ENCODE results near the gene RGL2. TPM values are rescaled to one million over a fixed set of nuclear protein-coding genes. Genes with fewer than 3 reads are reported as not detected.

RGL2 gene
- total RNA-seq, 1 experiment from 2014 or later = 48.8 TPM

GRCh38 chr6:33317669-33318425 lies 19.1 kb upstream of the RGL2 start, which contains the start of gene ZBTB22:
Gene ZBTB22, minus strand, starts transcription at chr6:33317744. Its CDS starts 828 bp downstream, at chr6:33316916.
- Histone ChIP-seq H3K27ac (ENCODE audit: low read depth, low read length, poor library complexity, severe bottlenecking) (peak within 1 kb of the TSS; percentile 77), H3K4me3 (ENCODE audit: low read depth, low read length, poor library complexity, severe bottlenecking) (peak within 1 kb of the TSS; percentile 55), H3K4me1 (ENCODE audit: insufficient read depth, low read length, poor library complexity, severe bottlenecking) (peaks cover 34% of the 10 kb centered on the region), H3K27me3 (replicated peaks; ENCODE audit: insufficient read depth, low read depth, low read length, poor library complexity) (no peaks in the 10 kb centered on the region), H3K9me3 (ENCODE audit: low read depth, low read length, poor library complexity, severe bottlenecking) (no peaks in the 10 kb centered on the region), H3K36me3 (ENCODE audit: insufficient read depth, low read length, poor library complexity, severe bottlenecking) (peaks cover 35% of the 10 kb centered on the region)
- POLR2A ChIA-PET (ENCODE audit: low non-redundant PET) = interaction anchor here (0.7 to 1.4 kb wide), 6 partner anchors 8 to 185 kb away, joined by 4 to 8 read pairs (median 6); partner anchors contain the start of genes RPS18 and VPS52
- DNase-seq (ENCODE audit: low spot score) = peak; percentile 100
- CTCF ChIA-PET = interaction anchor here (0.6 to 1.6 kb wide), 6 partner anchors 18 to 450 kb away, joined by 3 to 22 read pairs (median 4); no protein-coding TSS in a partner anchor
- intact Hi-C loops (cut with micrococcal nuclease; ENCODE audit: unreplicated experiment) = loop anchor here (5.0 to 10.0 kb wide), 2 partner anchors 74 to 97 kb away; partner anchors contain the start of genes CUTA, KIFC1 and PHF1
- TF ChIP-seq CTCF (conservative IDR thresholded peaks at IDR 0.05; ENCODE audit: low read depth, low read length) (no peak), EZH2 (IDR thresholded peaks at IDR 0.05; ENCODE audit: borderline replicate concordance, low read depth, low read length, poor library complexity, severe bottlenecking) (no peak)
- BruUV-seq (replicated peaks) = no TSS peak

DNA sequence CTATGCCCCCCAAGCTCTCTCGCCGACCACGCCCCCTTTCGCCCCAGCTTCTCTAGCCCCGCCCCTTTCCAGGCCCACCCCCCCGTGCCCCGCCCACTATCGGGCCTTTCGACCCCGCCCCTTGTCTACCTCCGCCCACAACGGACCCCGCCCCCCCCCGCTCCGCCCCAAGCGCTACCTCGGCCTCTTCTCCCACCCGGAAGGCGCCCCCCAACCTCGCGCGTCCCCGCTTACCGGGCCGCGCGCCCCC lies 18.6 kb upstream of the RGL2 start:
- no peak for DNase-seq (ENCODE audit: low spot score)
- BruUV-seq (replicated peaks) = no TSS peak
- TF ChIP-seq EZH2 (IDR thresholded peaks at IDR 0.05; ENCODE audit: borderline replicate concordance, low read depth, low read length, poor library complexity, severe bottlenecking) (no peak), CTCF (conservative IDR thresholded peaks at IDR 0.05; ENCODE audit: low read depth, low read length) (no peak)
- Histone ChIP-seq H3K27ac (ENCODE audit: low read depth, low read length, poor library complexity, severe bottlenecking) (peak overlapping the region; percentile 77), H3K27me3 (replicated peaks; ENCODE audit: insufficient read depth, low read depth, low read length, poor library complexity) (no peaks in the 10 kb centered on the region), H3K36me3 (ENCODE audit: insufficient read depth, low read length, poor library complexity, severe bottlenecking) (peaks cover 35% of the 10 kb centered on the region), H3K4me1 (ENCODE audit: insufficient read depth, low read length, poor library complexity, severe bottlenecking) (peaks cover 36% of the 10 kb centered on the region), H3K4me3 (ENCODE audit: low read depth, low read length, poor library complexity, severe bottlenecking) (peak overlapping the region; percentile 55), H3K9me3 (ENCODE audit: low read depth, low read length, poor library complexity, severe bottlenecking) (no peaks in the 10 kb centered on the region)
- ChIA-PET POLR2A (ENCODE audit: low non-redundant PET) (interaction anchor here (0.7 to 1.4 kb wide), 4 partner anchors 9 to 171 kb away, joined by 4 to 7 read pairs (median 5); partner anchors contain the start of genes RPS18 and VPS52), CTCF (interaction anchor here (0.6 to 1.6 kb wide), 6 partner anchors 18 to 451 kb away, joined by 3 to 22 read pairs (median 4); no protein-coding TSS in a partner anchor)
- intact Hi-C loops (cut with micrococcal nuclease; ENCODE audit: unreplicated experiment) = loop anchor here (5.0 to 10.0 kb wide), 2 partner anchors 75 to 97 kb away; partner anchors contain the start of genes CUTA, KIFC1 and PHF1

GRCh38 chr6:33316603-33317418 lies 18.1 kb upstream of the RGL2 start:
- no peaks in the 10 kb centered on the region for H3K27me3 ChIP-seq (replicated peaks; ENCODE audit: insufficient read depth, low read depth, low read length, poor library complexity)
- H3K9me3 ChIP-seq (ENCODE audit: low read depth, low read length, poor library complexity, severe bottlenecking) = no peaks in the 10 kb centered on the region
- CTCF ChIA-PET = interaction anchor here (0.6 to 1.6 kb wide), 3 partner anchors 17 to 155 kb away, joined by 3 to 22 read pairs (median 4); no protein-coding TSS in a partner anchor
- peak overlapping the region; percentile 55 for H3K4me3 ChIP-seq (ENCODE audit: low read depth, low read length, poor library complexity, severe bottlenecking)
- H3K4me1 ChIP-seq (ENCODE audit: insufficient read depth, low read length, poor library complexity, severe bottlenecking) = peaks cover 40% of the 10 kb centered on the region
- peak overlapping the region; percentile 18 for H3K27ac ChIP-seq (ENCODE audit: low read depth, low read length, poor library complexity, severe bottlenecking)
- no peak for DNase-seq (ENCODE audit: low spot score)
- H3K36me3 ChIP-seq (ENCODE audit: insufficient read depth, low read length, poor library complexity, severe bottlenecking) = peaks cover 35% of the 10 kb centered on the region
- no TSS peak for BruUV-seq (replicated peaks)
- intact Hi-C loops (cut with micrococcal nuclease; ENCODE audit: unreplicated experiment) = loop anchor here (5.0 to 10.0 kb wide), 2 partner anchors 75 to 98 kb away; partner anchors contain the start of genes CUTA, KIFC1 and PHF1
- TF ChIP-seq EZH2 (IDR thresholded peaks at IDR 0.05; ENCODE audit: borderline replicate concordance, low read depth, low read length, poor library complexity, severe bottlenecking) (no peak), CTCF (conservative IDR thresholded peaks at IDR 0.05; ENCODE audit: low read depth, low read length) (no peak)
- POLR2A ChIA-PET (ENCODE audit: low non-redundant PET) = interaction anchor here (0.7 to 1.4 kb wide), 2 partner anchors 9 to 17 kb away, joined by 4 to 7 read pairs; no protein-coding TSS in a partner anchor
